Panc1 (cell line): ENCODE results near the gene SENP1. TPM values are rescaled to one million over a fixed set of nuclear protein-coding genes. Genes with fewer than 3 reads are reported as not detected.

Source experiments
- ATAC-seq: fragments of 200-7000 bp; cut with Tn5 transposase; 2 replicates; pipeline ENCODE4 v1.9.1; 2020; ENCODE audit warnings: mild to moderate bottlenecking, moderate library complexity
- BruUV-seq: library from RNA; stranded (reverse); fragments of 400-500 nt; replicated peaks from 2 replicates; lab custom pipeline; 2021; lab: Mats Ljungman, UMichigan
- CTCF ChIA-PET: fragments of 300-600 bp; sonication (Branson Sonifier 250); formaldehyde crosslinking; loops from one replicate; lab custom pipeline; 2022; ENCODE audit warnings: antibody characterized with exemption; lab: Charles Lee
- POLR2A ChIA-PET: fragments of 300-600 bp; sonication (Branson Sonifier 250); formaldehyde crosslinking; loops from one replicate; lab custom pipeline; 2022; ENCODE audit warnings: antibody characterized with exemption; lab: Charles Lee
- DNase-seq: peaks from one replicate; pipeline ENCODE4 v3.0.0-alpha.2; 2010; ENCODE audit warnings: low read depth, low spot score
- H3K27ac ChIP-seq: 2 replicates; pipeline ENCODE4 v1.5.1; 2011; ENCODE audit warnings: mild to moderate bottlenecking, low read length, inconsistent platforms
- H3K27me3 ChIP-seq: fragments of 200-500 bp; sonication (Bioruptor generic); 2 replicates; pipeline ENCODE4 v1.6.0; 2014; ENCODE audit warnings: low read length, inconsistent platforms; ENCODE audit not compliant: control insufficient read depth, insufficient read depth
- H3K36me3 ChIP-seq: fragments of 200-500 bp; sonication (Bioruptor generic); 2 replicates; pipeline ENCODE4 v1.5.1; 2014; ENCODE audit warnings: inconsistent platforms, mild to moderate bottlenecking, low read length, moderate library complexity; ENCODE audit not compliant: control insufficient read depth, insufficient read depth
- H3K4me1 ChIP-seq: 2 replicates; pipeline ENCODE4 v1.5.1; 2011; ENCODE audit warnings: inconsistent platforms, mild to moderate bottlenecking, low read length, moderate library complexity; ENCODE audit not compliant: control insufficient read depth, insufficient read depth
- H3K4me3 ChIP-seq, 2 experiments: 2 replicates each; pipeline ENCODE4 v1.5.1; 2011 to 2012; ENCODE audit warnings: low read depth in 2 of 2, low read length in 2 of 2, mild to moderate bottlenecking in 2 of 2, inconsistent platforms in 1 of 2, moderate library complexity in 1 of 2
- H3K9me3 ChIP-seq: fragments of 200-500 bp; sonication (Bioruptor generic); 2 replicates; pipeline ENCODE4 v1.5.1; 2014; ENCODE audit warnings: low read depth, mild to moderate bottlenecking, inconsistent platforms, low read length, moderate library complexity; ENCODE audit not compliant: control insufficient read depth, insufficient read depth
- POLR2AphosphoS5 ChIP-seq: IDR thresholded peaks from 2 replicates; pipeline ENCODE4 v1.6.1; 2012; ENCODE audit warnings: mild to moderate bottlenecking, low read depth, low read length, moderate library complexity
- SIN3A ChIP-seq: IDR thresholded peaks from 2 replicates; pipeline ENCODE4 v1.6.1; 2012; ENCODE audit warnings: low read depth, mild to moderate bottlenecking, low read length, moderate library complexity, borderline replicate concordance; ENCODE audit not compliant: insufficient read depth
- TCF7L2 ChIP-seq: IDR thresholded peaks from 2 replicates; pipeline ENCODE4 v1.6.1; 2011; ENCODE audit warnings: mild to moderate bottlenecking, low read depth, low read length, inconsistent platforms
- in situ Hi-C: cut with HindIII; loops from 2 replicates; pipeline ENCODE4 v1.10.0; 2016; ENCODE audit warnings: low sequenced_read_pairs, low pct_unique_long_range_greater_than_20kb
- intact Hi-C: fragments of 100-400 bp; cut with micrococcal nuclease; formaldehyde crosslinking; loops from one replicate; pipeline ENCODE4 v1.10.0; 2022; ENCODE audit not compliant: unreplicated experiment
- total RNA-seq: library from RNA; stranded (reverse); gene quantifications from one replicate; pipeline ENCODE4 v1.2.1, GENCODE V29; 2021; ENCODE audit not compliant: unreplicated experiment
- TF ChIP-seq, protein P1 (sequence below): fragments of 450-650 bp; IDR thresholded peaks from 2 replicates; pipeline ENCODE4 v1.5.1; 2017; ENCODE audit warnings: mild to moderate bottlenecking
- TF ChIP-seq, protein P2 (sequence below), 2 experiments: IDR thresholded peaks; 2 replicates each; pipeline ENCODE4 v1.6.1; 2011 to 2012; ENCODE audit warnings: low read depth in 2 of 2, control low read depth in 1 of 2, low read length in 1 of 2, mild to moderate bottlenecking in 1 of 2, moderate library complexity in 1 of 2; ENCODE audit not compliant: insufficient read depth in 1 of 2

The SENP1 gene
- total RNA-seq, 1 experiment from 2014 or later = 35.2 TPM

DNA sequence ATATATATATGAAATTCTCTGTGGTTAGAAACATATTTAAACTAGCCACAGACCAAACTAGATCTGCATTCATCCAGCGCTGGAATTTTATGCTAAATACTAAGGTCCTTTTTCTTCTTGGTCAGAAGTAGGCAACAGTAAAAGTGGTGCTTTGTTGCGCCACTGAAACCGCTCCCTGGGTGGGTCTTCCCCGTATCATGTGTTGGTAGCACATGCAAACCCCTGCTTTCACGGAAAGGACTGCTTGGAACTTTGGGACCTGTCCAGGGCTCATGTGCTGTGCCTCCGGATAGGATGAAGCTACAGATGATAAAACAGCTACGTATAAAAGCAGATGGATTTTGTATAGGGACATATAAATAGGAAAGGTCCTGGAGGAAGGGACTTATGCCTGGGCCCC, 61.5 kb downstream of the SENP1 start:
- intact Hi-C loops (no loop called here), in situ Hi-C loops (no loop called here)
- TF ChIP-seq, protein P1, sequence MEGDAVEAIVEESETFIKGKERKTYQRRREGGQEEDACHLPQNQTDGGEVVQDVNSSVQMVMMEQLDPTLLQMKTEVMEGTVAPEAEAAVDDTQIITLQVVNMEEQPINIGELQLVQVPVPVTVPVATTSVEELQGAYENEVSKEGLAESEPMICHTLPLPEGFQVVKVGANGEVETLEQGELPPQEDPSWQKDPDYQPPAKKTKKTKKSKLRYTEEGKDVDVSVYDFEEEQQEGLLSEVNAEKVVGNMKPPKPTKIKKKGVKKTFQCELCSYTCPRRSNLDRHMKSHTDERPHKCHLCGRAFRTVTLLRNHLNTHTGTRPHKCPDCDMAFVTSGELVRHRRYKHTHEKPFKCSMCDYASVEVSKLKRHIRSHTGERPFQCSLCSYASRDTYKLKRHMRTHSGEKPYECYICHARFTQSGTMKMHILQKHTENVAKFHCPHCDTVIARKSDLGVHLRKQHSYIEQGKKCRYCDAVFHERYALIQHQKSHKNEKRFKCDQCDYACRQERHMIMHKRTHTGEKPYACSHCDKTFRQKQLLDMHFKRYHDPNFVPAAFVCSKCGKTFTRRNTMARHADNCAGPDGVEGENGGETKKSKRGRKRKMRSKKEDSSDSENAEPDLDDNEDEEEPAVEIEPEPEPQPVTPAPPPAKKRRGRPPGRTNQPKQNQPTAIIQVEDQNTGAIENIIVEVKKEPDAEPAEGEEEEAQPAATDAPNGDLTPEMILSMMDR = no peak
- no peak for TF ChIP-seq TCF7L2
- no peak for TF ChIP-seq SIN3A
- TF ChIP-seq, protein P2, sequence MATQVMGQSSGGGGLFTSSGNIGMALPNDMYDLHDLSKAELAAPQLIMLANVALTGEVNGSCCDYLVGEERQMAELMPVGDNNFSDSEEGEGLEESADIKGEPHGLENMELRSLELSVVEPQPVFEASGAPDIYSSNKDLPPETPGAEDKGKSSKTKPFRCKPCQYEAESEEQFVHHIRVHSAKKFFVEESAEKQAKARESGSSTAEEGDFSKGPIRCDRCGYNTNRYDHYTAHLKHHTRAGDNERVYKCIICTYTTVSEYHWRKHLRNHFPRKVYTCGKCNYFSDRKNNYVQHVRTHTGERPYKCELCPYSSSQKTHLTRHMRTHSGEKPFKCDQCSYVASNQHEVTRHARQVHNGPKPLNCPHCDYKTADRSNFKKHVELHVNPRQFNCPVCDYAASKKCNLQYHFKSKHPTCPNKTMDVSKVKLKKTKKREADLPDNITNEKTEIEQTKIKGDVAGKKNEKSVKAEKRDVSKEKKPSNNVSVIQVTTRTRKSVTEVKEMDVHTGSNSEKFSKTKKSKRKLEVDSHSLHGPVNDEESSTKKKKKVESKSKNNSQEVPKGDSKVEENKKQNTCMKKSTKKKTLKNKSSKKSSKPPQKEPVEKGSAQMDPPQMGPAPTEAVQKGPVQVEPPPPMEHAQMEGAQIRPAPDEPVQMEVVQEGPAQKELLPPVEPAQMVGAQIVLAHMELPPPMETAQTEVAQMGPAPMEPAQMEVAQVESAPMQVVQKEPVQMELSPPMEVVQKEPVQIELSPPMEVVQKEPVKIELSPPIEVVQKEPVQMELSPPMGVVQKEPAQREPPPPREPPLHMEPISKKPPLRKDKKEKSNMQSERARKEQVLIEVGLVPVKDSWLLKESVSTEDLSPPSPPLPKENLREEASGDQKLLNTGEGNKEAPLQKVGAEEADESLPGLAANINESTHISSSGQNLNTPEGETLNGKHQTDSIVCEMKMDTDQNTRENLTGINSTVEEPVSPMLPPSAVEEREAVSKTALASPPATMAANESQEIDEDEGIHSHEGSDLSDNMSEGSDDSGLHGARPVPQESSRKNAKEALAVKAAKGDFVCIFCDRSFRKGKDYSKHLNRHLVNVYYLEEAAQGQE (IDR thresholded peaks at IDR 0.05; ENCODE audit: insufficient read depth in 1 of 2, low read depth in 2 of 2, low read length in 1 of 2) = no peak
- TF ChIP-seq POLR2AphosphoS5 = no peak
- TSS peak; percentile 34 for BruUV-seq
- H3K9me3 ChIP-seq = no peaks in the 10 kb centered on the region
- no peak for DNase-seq
- no peak overlapping the region for H3K27ac ChIP-seq
- H3K36me3 ChIP-seq = peaks cover 13% of the 10 kb centered on the region
- ATAC-seq = no peak
- POLR2A ChIA-PET = no interaction called here
- no peak overlapping the region for H3K4me3 ChIP-seq
- H3K4me1 ChIP-seq = no peaks in the 10 kb centered on the region
- no peaks in the 10 kb centered on the region for H3K27me3 ChIP-seq
- CTCF ChIA-PET = no interaction called here

DNA sequence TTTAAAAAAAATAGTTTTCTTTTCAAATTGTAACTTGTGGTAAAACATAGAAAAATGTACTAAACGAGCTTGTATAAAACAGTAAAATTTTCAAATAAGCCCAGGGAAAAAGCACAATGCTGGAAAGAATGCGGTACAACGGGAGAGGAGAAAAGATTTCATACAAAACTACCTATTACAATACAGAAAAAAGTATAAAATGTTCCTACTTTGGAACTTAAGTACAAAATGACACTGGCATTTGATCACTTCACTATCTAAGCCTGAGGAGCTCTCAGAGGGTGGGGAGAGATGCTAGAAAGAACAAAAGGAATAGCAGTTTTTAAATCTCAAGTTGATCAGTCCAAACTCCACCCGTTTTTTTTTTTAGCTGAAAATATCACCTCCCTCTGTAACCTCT, 62.1 kb downstream of the SENP1 start:
- Histone ChIP-seq H3K4me1 (no peaks in the 10 kb centered on the region), H3K27me3 (no peaks in the 10 kb centered on the region), H3K27ac (no peak overlapping the region), H3K4me3 (no peak overlapping the region), H3K36me3 (peaks cover 13% of the 10 kb centered on the region), H3K9me3 (no peaks in the 10 kb centered on the region)
- intact Hi-C loops = no loop called here
- no peak for DNase-seq
- TF ChIP-seq SIN3A (no peak), POLR2AphosphoS5 (no peak), TCF7L2 (no peak)
- TF ChIP-seq, protein P2 (IDR thresholded peaks at IDR 0.05; ENCODE audit: insufficient read depth in 1 of 2, low read depth in 2 of 2, low read length in 1 of 2) = no peak
- TF ChIP-seq, protein P1 = no peak
- in situ Hi-C loops = no loop called here
- BruUV-seq = no TSS peak
- ATAC-seq = no peak
- ChIA-PET CTCF (no interaction called here), POLR2A (no interaction called here)
